GM13976 (cell line): ENCODE results near the gene POLD3.

Source experiments
- DNase-seq: peaks from one replicate; pipeline ENCODE4 v3.0.0; 2012; ENCODE audit warnings: low spot score
- CTCF ChIP-seq: IDR thresholded peaks from 2 replicates; pipeline ENCODE4 v1.5.1; 2012; ENCODE audit warnings: borderline replicate concordance, mild to moderate bottlenecking; ENCODE audit not compliant: insufficient read depth; ENCODE audit errors: extremely low read depth, missing control alignments, control extremely low read depth
- in situ Hi-C: fragments of 300-500 bp; cut with MboI; formaldehyde crosslinking; loops from one replicate; pipeline ENCODE4 v1.12.0; 2022; ENCODE audit warnings: low sequenced_read_pairs, mixed read lengths, inconsistent platforms; ENCODE audit not compliant: unreplicated experiment

Gene POLD3

GRCh38 chr11:74670171-74670570 is 77.8 kb downstream of the POLD3 start:
- no peak for TF ChIP-seq CTCF
- DNase-seq = no peak
- in situ Hi-C loops = no loop called here

- DNase-seq = no peak
- in situ Hi-C loops = no loop called here
- no peak for TF ChIP-seq CTCF
Measured at GRCh38 chr11:74671520-74672196, 79.3 kb downstream of the POLD3 start.

GRCh38 chr11:74672332-74672955 is 80.1 kb downstream of the POLD3 start:
- TF ChIP-seq CTCF = no peak

GRCh38 chr11:74672956-74673692 is 80.7 kb downstream of the POLD3 start:
- TF ChIP-seq CTCF = no peak
- no peak for DNase-seq
- in situ Hi-C loops = no loop called here

More at GRCh38 chr11:74672332-74672955, 80.1 kb downstream of the POLD3 start:
- no peak for DNase-seq
- in situ Hi-C loops = no loop called here

- no peak for DNase-seq
- in situ Hi-C loops = no loop called here
- no peak for TF ChIP-seq CTCF
Measured at GRCh38 chr11:74673693-74674360, 81.4 kb downstream of the POLD3 start.

GRCh38 chr11:74675761-74676160 is 83.4 kb downstream of the POLD3 start:
- TF ChIP-seq CTCF = no peak
- no peak for DNase-seq
- in situ Hi-C loops = no loop called here
